Stimulated activated CD4-positive, alpha-beta T cell treated with anti-CD3 and anti-CD28 coated beads, Interleukin-15, amount 100 ng/mL, for 48 hours (primary cell): Measurements from ENCODE around the gene ANKRD1.
"Not testable (repeated sequence)": the region's sequence is repeated elsewhere in the genome, so short reads cannot be mapped to it uniquely, and the experiment has no call there.

Experiments
- DNase-seq, 2 donors: peaks; one replicate each; pipeline ENCODE4 v3.0.0-alpha.2; 2020; ENCODE audit warnings: low read depth in 2 of 2

Gene ANKRD1

DNA sequence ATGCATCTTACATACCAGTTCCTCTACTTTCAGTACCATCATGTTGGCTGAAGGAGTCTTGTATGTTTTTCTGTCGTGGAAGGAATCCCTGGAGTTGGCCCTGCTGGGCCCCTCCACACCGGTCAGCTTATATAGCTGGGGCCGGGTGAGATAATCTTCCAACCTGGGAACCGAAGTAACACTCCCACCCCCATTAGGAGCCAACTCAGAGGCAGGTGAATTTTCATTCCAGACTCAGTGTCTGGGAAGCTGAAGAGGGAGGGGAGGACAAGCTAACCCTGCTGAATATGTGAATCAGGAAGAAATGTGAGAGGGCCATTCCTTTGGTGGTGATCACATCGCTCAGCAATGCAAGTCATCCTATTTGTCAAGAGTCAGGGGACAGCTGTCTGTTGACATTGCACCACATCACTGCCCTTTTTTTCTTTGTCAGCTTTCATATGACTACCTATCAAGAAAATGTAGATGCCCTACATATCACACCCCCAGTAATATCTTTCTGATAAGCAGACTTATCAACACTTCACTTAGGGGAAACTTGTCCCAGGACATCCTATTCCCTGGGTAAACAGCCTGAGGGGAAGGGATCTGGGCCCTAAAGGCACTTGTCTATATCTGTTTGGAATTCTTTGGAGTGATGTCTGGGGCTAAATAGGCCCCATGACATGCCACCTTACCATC is at the start of gene ANKRD1:
ANKRD1 (minus strand) TSS at position 102 of the 681 bp plus-strand sequence; CDS start at position 42, 60 bp downstream.
- no peak for DNase-seq

DNA sequence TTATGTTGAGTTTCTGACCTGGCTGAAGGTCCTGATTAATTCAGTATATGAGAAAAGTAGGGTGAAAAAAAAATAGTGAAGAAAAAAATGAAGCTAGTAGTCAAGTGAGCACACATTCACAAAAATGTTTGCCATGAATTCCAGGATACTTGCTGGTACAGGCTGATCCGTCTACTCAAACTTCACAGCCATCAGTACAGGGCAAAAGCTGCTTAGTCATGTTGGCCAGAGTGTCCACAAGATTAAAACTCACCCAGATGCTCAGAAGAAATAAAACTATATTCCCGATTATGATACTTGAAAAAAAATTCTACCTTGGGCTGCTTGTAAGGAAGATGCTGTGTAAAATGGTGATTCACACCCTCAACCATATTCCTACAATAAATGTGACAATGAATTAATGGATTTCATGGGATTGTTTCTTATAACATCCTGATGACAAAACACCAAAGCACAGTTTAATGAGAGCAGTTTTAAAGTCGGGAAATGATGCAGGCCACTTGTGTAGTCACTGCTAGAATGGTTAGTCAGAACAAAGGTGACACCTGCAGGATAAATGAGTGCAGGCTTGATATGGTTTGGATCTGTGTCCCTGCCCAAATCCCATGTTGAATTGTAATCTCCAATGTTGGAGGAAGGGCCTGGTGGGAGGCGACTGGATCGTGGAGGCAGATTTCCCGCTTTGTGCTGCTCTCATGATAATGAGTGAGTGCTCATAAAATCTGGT is 49.2 kb upstream of the ANKRD1 start:
- no peak for DNase-seq

DNA sequence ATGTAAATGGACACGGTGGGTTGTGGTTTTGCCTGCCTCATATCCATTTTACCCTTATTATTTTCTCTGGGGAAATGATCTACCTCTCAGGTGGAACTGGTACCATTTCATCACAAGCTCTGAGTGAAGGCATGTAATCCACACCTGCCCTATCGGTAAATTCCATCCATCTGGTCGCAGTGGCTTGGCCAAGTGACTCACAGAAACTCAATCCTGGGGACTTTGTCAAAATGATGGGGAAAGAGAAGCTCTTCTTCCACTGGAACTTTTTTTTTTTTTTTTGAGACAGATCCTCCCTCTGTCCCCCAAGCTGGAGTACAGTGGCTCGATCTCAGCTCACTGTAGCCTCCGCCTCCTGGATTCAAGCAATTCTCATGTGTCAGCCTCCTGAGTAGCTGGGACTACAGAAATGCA is 48.2 kb upstream of the ANKRD1 start:
- no peak for DNase-seq

DNA sequence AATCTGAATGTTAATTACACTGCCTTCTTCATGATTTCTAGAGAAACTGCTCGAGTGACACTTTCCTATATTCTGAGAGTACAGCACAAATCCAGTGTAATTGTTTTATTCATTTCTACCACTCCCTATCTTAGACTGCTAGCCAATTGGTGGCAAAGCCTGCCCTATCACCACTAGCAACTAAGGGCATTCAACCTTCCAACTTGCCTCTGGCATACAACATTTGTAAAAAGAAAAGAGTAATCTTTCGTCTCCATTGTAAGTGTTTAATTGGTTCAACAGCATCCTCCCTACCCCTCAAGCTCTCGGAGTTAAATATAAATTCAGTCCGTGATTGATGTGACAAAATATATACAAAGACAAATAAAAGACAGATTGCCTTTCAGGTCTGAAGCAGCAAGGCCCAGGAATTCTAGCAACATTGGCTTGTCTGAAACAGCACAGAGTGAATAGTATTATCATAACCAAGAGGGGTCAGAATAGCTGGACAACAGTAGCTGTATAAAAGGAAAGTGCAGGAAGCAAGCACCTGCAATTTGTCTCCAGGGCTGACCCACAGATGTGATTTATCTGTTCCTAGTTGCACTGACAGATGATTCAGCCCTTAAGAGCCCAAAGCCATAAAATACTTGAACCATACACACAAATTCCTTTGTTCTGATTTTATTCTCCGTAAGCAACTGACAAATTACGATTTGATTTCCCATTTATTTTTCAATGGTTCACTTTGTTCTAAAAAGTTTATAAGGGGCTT is 47.6 kb upstream of the ANKRD1 start:
- DNase-seq, result no peak

DNA sequence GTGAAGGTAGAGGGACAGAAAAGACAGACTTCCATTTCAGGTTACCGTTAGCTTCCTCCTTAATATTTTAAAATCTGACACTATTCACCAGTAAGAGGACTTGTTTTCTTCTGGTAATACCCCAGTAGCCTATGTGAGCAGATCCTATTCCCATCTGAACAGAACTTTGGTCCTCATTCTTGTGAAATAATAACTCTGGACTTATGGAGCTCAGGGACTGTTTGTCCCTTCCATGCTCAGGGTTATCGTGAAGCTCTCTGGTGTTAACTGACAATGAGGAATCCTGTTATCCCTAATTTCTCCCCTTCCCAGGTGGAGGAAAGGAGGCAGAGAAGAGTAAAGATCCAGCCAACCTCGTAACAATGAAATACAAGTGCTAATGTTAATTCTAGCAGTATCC is 47.0 kb upstream of the ANKRD1 start:
- DNase-seq, result no peak

DNA sequence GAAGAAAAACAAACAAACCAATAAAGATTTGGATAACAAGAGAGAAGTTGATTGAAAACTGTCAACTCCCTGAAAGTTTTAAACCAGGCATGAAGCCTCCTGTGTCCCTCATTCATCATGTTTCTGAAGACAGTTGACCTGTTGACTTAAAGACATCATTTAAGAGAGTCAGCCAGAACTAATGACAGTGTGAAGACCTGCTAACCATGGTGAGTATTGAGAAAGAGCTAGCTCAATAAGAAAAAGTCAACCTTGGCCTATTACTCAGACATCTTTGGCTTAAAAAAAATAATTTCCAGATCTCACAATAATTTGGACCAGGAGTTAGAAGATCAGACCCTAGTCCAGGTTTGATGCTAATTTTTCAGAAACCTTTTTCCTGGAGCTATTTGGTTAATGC is 45.3 kb upstream of the ANKRD1 start:
- no peak for DNase-seq

DNA sequence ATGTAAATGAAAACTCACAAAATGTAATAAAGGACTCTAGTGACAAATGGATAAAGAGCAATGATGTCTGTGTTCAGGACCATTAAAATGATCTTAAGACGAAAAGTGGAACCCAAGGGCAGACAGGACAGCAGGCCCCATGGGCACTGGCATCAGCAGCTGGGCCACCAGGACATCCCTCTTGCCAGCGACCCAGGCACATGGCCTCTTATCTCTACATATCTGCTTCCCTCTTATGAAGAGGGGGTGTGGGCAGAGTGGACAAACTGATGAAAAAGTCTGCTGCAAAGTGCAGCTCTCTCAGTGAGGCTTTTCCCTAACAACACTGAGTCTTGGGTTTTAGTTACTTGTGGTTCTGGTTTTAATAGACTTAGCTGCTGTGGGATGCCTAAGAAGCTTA is 44.8 kb upstream of the ANKRD1 start:
- DNase-seq, result no peak

DNA sequence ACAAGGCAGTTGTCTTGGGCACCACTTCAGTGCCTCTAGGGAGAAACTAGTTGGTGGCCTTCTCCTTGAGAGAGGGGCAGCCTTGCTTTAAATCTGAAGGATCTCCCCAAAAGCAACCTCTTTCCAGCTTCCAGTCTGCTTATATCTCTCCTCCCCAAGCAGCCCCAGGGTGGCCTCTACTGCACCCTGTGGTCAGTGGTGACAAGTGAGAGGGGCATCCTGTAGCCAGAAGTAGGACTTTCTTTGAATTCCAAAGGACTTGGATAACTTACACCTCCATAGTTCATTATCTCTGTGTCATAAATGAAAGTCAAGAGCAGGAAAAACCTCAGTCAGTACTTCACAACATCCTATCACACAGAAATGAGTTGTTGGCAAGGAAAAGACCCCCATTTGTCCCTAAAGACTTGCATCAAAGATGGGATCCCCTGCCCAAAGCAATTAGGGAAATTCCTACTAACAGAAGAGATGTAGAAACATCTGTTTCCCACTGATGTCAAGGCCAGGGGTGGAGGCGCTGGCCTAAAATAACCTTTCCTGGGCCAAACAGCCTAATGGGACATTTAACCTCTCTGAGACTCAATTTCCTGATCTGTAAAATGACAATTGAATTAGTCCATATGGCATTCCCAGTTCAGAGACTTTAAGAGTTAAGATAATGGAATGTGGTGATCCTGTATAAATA is 44.0 kb upstream of the ANKRD1 start:
- no peak for DNase-seq

DNA sequence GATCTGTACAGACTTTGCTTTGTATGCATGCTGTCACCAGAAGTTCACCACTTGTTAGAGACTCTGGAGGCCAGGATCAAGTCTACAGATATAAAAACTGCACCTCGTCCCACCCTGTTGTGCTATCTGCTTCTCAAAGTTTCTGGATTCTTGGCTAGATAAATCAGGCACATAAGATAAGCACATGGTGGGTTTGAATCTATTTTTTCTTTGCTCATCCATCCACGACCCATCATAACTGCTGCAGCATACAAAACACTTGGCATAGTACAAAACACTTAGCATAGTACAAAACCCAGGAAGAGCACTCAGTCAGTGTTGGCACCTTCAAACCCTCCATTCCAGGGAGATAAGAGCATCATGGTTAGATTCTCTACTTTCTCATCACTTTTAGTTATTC is 42.4 kb upstream of the ANKRD1 start:
- no peak for DNase-seq

DNA sequence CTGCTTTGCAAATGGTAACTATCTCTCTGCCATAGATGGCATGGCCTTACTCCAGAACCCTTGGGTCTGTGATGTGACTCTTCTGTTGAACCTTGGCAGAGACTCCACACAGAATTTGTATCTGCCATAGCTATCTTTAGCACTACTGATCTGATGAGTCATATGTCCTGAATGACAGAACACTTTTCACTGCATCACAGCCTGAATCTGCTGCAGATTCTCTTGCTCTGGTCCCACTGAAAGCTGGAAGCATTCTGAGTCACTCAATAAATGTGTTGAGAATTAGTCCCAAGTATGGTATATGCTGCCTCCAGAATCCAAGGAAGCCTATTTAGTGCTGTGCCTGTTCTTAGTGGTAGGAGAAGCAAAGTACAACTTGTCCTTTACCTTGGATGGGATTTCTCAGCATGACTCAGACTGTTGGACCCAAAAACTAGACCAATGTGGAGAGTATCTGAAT is 39.5 kb upstream of the ANKRD1 start:
- no peak for DNase-seq

DNA sequence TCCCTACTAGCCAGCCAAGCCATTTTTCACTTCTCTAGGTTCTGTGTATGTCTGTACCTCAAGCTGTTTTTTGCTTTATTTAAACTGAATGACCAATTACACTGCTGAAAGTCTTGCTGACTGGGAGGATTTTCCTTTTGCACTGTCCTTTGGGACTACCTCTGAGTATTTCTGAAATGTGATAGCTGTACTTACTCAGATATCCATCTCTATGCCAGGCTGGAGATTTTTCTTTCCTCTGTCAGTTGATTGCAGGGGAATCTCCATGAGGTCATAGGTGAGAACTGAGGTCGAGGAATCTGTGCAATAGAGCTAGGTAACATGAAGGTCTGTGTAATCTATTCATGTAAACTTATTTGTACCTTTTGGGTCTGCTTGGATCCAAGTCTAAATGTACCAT is 38.9 kb upstream of the ANKRD1 start:
- no peak for DNase-seq

DNA sequence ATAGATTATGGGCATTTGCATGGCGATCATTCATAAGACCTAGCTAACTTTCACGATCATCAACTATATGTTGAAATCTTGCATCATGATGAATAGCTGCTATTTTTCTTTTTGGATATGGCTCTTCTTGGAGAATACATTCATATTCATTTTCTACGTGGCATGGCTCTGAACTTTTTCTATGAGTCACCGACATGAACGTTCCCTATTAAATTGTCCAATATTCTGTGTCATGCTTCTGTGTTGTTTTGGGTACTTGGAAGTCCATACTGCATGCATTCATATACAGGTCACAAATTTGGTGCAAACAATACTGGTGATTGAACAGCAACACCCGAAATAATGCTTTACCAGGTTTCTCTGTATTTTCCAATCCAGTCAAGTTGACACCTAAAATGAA is 37.9 kb upstream of the ANKRD1 start:
- no peak for DNase-seq

DNA sequence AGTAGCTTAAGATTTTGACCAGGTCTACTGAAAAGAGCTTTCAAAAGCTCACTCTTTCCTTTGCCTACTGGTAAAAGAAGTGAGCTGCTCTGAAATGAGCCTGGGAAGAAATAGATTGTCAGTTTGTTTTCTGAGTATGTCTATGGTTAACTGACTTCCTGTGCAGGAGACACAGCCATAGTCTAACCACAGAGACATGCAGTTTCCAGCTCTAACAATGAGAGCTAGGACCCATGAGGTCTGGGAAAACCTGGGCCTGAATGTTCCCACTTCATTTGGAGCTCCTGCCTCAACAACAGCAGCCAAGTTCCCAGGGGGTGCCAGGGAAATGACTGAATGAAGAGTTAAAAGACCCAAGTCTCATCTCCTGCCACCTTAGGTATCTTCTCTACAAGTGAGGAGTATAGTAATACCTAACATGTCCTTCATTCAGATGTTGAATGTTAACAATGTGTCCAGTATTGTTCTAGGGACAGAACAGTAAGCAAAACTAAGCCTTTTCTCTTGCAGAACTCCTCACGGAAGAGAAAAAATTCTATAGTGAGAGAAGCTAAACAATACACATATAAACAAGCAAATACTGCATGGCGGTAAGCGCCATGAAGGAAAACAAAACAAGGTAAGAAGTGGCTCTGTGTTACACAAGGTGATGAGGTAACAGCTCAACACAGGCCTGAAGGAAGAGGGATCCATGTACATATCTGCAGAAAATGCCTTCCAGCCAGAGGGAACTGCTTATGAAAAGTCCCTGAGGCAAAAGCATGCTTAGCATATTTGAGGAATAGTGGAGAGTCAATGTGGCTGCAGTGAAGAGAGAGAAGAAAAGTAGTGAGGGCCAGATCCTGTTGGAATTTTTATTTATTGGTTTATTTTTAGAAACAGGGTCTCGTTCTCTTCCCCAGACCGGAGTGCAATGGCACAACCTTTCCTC is 26.4 kb upstream of the ANKRD1 start:
- DNase-seq, result no peak

DNA sequence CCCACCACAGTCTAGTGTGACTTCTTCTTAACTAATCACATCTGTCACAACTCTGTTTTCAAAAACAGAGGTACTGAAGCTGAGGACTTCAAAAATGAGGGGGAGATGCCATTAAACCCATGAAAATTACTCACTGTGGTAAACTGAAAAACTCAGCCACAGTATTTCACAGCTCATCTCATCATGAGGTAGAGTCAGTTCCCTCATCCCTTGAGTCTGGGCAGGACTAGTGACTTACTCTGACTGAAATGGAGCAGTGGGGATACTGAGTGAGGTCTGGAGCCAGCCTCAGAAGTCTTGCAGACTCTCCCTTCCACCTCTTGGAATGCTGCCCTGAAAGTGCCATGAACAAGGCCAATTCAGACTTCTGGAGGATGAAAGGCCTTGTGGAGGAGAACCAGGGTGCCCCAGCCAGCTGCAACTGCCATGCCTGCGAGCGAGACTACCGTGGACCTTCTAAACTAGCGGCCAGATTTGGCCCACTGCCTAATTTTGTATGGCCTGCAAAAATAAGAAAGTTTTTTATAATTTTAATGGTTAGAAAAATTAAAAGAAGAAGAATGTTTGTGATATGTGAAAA is 24.7 kb upstream of the ANKRD1 start:
- no peak for DNase-seq

DNA sequence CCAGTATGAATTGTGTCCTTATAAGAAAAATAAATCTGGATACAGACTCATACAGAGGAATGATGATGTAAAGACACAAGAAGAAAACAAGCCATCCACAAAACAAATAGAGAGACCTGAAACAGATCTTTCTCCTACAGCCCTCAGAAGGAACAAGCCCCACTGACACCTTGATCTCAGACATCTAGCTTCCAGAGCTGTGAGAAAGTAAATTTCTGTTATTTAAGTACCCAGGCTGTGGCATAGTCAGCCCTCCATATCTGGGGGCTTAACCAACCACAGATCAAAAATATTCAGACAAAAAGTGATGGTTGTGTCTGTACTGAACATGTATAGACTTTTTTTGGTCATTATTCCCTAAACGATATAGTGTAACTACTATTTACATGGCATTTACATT is 23.9 kb upstream of the ANKRD1 start:
- no peak for DNase-seq

DNA sequence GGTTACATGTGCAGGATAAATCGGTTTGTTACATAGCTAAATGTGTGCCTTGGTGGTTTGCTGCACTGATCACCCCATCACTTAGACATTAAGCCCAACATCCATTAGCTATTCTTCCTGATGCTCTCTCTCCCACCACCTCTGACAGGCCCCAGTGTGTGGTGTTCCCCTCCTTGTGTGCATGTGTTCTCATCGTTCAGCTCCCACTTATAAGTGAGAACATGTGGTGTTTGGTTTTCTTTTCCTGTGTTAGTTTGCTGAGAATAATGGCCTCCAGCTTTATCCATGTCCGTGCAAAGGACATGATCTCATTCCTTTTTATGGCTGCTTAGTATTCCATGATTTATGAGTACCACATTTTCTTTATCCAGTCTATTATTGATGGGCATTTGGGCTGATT is 22.1 kb upstream of the ANKRD1 start:
- DNase-seq, result not testable (repeated sequence)

DNA sequence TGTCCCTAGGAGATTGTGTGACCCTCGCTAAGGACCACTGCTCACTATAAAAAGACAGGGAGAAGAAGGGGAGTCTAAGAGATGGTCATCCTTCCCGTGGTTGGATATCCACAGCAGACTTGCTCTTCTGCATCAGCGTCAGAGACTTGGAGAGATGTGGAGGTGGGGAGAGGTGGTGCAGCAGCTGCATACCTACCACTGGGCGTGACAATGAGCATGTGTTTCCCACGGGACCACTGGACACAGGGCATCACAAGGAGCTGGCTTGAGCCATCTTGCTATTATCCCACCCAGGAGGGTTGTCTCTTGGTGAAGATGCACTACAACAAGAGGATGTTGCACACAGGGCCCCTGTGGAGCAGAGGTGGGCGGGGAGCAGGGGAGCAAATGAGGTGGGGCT is 18.8 kb upstream of the ANKRD1 start:
- no peak for DNase-seq

DNA sequence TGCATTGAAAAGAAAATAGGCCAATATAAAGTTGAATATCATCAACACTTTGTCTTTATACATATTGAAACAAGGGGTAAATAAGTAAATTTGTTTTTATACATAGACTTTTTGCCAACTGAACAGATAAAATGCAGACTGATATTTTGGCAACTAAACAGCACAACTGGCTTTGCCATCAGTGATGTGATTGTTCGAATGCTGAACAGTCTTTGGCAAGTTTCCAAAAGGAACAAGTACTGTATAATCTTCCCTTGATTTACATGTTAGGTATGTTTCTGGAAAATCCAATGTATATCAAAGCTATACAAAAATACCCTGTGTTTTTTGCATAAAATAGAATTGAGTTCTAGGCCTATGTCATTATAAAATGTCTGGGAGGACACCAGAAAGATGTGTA is 18.2 kb upstream of the ANKRD1 start:
- no peak for DNase-seq

DNA sequence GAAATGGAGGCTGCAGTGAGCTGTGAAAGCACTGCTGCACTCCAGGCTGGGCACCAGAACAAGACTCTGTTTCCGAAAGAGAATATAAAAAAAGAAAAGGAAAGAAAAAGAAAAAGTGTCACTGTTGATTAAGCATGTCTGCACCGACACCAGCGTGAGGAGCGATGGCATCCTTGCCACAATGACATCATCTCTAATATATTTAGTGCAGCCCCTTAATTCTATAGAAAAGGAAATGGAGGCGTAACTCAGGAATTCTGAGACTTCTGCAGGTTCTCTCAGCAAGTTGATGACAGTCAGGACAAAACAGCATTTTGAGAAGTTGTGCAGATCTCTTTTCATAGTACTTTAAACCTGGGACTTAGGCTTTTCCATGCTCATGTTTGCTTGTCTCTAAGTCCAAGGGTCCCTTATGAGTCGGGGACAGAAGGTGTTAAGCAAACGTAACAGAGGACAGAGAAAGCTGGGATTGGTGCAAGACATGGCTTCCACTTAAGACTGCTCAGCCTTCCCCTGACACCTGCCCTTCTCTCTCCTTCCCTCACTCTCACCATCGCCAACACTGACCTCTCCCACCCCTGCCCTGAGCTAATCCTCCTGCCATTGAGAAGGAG is 16.9 kb upstream of the ANKRD1 start:
- DNase-seq, result no peak

DNA sequence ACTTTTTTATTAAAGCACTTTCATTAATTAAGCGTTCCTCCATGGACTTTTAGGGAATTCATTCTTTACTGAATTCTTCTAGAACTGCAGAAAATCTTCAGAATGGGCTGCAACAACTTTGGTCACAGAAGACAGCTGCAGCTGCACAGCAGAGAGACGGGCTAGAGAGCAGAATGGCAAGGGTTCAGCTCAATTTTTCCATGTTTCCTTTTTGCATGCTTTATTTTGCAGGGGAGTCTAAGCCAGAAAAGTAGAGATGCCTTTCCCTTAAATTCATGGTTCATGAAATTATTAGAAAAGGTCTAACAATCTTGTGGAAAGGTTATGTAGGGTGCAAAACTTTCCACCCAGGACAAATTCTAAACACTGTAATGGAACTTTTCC is 15.4 kb upstream of the ANKRD1 start:
- DNase-seq, result no peak
